Smooth muscle cell (in vitro differentiated cells): ENCODE results near the gene TLE1. TPM values are rescaled to one million over a fixed set of nuclear protein-coding genes. Genes with fewer than 3 reads are reported as not detected.

Experiments
- DNase-seq: peaks from one replicate; lab custom pipeline; 2025; ENCODE audit not compliant: unreplicated experiment; lab: John Stamatoyannopoulos, UW
- H2AFZ ChIP-seq: fragments of 200-600 bp; sonication (generic); 2 replicates; pipeline ENCODE4 v1.6.0; 2016; ENCODE audit warnings: antibody characterized with exemption, low read depth, mild to moderate bottlenecking
- H3F3A ChIP-seq: fragments of 200-600 bp; sonication (generic); 2 replicates; pipeline ENCODE4 v1.6.0; 2017; ENCODE audit warnings: antibody characterized with exemption, low read depth
- H3K27ac ChIP-seq: fragments of 200-600 bp; sonication (generic); 2 replicates; pipeline ENCODE4 v1.5.1; 2016; ENCODE audit warnings: low read depth, mild to moderate bottlenecking
- H3K27me3 ChIP-seq: fragments of 200-600 bp; sonication (generic); 2 replicates; pipeline ENCODE4 v1.6.1; 2016; ENCODE audit warnings: low read depth, mild to moderate bottlenecking
- H3K36me3 ChIP-seq: fragments of 200-600 bp; sonication (generic); 2 replicates; pipeline ENCODE4 v1.5.1; 2016; ENCODE audit warnings: low read depth
- H3K4me1 ChIP-seq: fragments of 200-600 bp; sonication (generic); 2 replicates; pipeline ENCODE4 v1.5.1; 2016; ENCODE audit warnings: low read depth
- H3K4me2 ChIP-seq: fragments of 200-600 bp; sonication (generic); 2 replicates; pipeline ENCODE4 v1.6.0; 2016; ENCODE audit warnings: mild to moderate bottlenecking
- H3K4me3 ChIP-seq: fragments of 200-600 bp; sonication (generic); 2 replicates; pipeline ENCODE4 v1.5.1; 2016; ENCODE audit warnings: mild to moderate bottlenecking
- H3K79me2 ChIP-seq: fragments of 200-600 bp; sonication (generic); 2 replicates; pipeline ENCODE4 v1.6.0; 2016; ENCODE audit warnings: low read depth, mild to moderate bottlenecking
- H3K9ac ChIP-seq: fragments of 200-600 bp; sonication (generic); 2 replicates; pipeline ENCODE4 v1.6.0; 2016; ENCODE audit warnings: low read depth
- H3K9me3 ChIP-seq: fragments of 200-600 bp; sonication (generic); replicated peaks from 2 replicates; pipeline ENCODE4 v1.5.1; 2016; ENCODE audit warnings: low read depth
- H4K20me1 ChIP-seq: fragments of 200-600 bp; sonication (generic); 2 replicates; pipeline ENCODE4 v1.6.0; 2016; ENCODE audit warnings: low read depth
- WGBS: methylation state at CpG from one replicate; pipeline ENCODE4 v1.1.7; 2016; ENCODE audit warnings: low lambda C conversion rate; 5-methylcytosine and 5-hydroxymethylcytosine counted together
- polyA plus RNA-seq: library from polyadenylated mRNA; unstranded; fragments of >200 nt; fragmentation: Nextera tagmentation; extraction: Ambion mirVana; gene quantifications from 2 replicates; pipeline ENCODE4 v1.2.1, GENCODE V29; 2016
- total RNA-seq: library from RNA; depleted of rRNA; stranded (reverse); fragments of >200 nt; gene quantifications from 2 replicates; pipeline ENCODE4 v1.2.3, GENCODE V29; 2014
- TF ChIP-seq, protein P1 (sequence below): fragments of 200-600 bp; sonication (generic); IDR thresholded peaks from 2 replicates; pipeline ENCODE4 v1.5.1; 2017; ENCODE audit warnings: borderline replicate concordance, mild to moderate bottlenecking, antibody characterized with exemption; ENCODE audit not compliant: insufficient read depth, poor library complexity, severe bottlenecking

The TLE1 gene
- total and polyA plus RNA-seq, 2 experiments from 2014 or later, result 32.5 to 35.2 TPM

DNA sequence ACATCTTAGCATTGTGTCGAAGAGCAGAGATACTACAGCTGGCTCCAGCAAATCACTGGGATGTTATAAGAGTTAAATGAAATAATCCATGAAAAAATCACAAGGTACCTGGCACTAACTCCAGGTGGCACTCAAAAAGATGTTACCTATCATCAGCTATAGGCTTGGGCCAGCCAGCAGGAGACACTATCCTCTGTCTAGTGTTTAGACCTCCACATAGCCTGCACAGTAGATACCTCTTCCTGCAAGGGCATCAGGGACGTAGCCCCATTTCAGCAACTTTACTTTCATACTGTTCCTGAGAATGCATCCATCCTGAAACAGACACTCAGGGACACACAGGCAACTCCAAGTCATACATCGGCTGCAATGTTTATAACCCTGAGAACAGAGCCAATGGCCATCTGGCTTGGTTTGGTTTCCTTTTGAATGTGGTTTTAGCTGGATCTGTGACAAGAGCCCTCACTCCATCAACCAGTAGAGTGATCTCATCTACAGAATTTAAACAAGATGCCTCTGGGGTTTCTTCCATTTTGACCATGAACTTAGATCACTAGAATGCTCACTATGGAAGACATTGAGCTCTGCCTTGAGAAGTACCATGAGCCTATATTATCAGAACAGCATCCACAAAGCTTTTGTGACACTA, 69.9 kb downstream of the TLE1 start:
- no peaks in the 10 kb centered on the region for H3K9me3 ChIP-seq
- H3K9ac ChIP-seq, result no peak overlapping the region
- DNase-seq, result no peak
- TF ChIP-seq, protein P1, sequence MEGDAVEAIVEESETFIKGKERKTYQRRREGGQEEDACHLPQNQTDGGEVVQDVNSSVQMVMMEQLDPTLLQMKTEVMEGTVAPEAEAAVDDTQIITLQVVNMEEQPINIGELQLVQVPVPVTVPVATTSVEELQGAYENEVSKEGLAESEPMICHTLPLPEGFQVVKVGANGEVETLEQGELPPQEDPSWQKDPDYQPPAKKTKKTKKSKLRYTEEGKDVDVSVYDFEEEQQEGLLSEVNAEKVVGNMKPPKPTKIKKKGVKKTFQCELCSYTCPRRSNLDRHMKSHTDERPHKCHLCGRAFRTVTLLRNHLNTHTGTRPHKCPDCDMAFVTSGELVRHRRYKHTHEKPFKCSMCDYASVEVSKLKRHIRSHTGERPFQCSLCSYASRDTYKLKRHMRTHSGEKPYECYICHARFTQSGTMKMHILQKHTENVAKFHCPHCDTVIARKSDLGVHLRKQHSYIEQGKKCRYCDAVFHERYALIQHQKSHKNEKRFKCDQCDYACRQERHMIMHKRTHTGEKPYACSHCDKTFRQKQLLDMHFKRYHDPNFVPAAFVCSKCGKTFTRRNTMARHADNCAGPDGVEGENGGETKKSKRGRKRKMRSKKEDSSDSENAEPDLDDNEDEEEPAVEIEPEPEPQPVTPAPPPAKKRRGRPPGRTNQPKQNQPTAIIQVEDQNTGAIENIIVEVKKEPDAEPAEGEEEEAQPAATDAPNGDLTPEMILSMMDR, result no peak
- no peaks in the 10 kb centered on the region for H3K36me3 ChIP-seq
- H3F3A ChIP-seq, result no peaks in the 10 kb centered on the region
- H3K27me3 ChIP-seq, result no peaks in the 10 kb centered on the region
- peaks cover 37% of the 10 kb centered on the region for H3K4me1 ChIP-seq
- no peak overlapping the region for H3K4me2 ChIP-seq
- no peaks in the 10 kb centered on the region for H4K20me1 ChIP-seq
- H2AFZ ChIP-seq, result no peak overlapping the region
- no peak overlapping the region for H3K27ac ChIP-seq
- WGBS, result 80% methylated on average over 3 of the region's 3 CpGs
- H3K79me2 ChIP-seq, result no peaks in the 10 kb centered on the region
- no peak overlapping the region for H3K4me3 ChIP-seq

DNA sequence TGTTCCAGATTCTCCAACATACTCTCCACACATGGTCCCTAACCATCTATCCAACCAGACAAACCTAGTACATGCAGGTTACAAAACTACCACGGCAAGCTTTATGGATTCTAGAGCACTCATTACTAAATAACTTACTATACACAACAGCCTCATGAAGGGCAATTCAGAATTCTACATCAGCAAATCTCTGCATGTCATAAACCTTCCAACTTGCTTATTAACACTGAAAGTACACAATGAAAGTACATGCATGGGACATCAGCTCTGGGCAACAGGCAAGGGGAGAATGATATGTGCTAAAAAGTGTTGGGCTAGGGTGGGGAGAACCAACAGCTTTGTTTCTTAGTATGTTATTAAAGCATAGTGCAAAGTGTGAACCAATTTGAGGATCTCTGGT, 70.4 kb downstream of the TLE1 start:
- Histone ChIP-seq H3K4me3 (no peak overlapping the region), H3K27me3 (no peaks in the 10 kb centered on the region), H3K4me1 (peaks cover 33% of the 10 kb centered on the region), H3K9me3 (no peaks in the 10 kb centered on the region), H3K79me2 (no peaks in the 10 kb centered on the region), H2AFZ (no peak overlapping the region), H3K27ac (no peak overlapping the region), H3K9ac (no peak overlapping the region), H3F3A (no peaks in the 10 kb centered on the region), H3K36me3 (no peaks in the 10 kb centered on the region), H3K4me2 (no peak overlapping the region), H4K20me1 (no peaks in the 10 kb centered on the region)
- TF ChIP-seq, protein P1, result no peak
- DNase-seq, result no peak
- WGBS, result 96% methylated on average over 1 of the region's 1 CpG

DNA sequence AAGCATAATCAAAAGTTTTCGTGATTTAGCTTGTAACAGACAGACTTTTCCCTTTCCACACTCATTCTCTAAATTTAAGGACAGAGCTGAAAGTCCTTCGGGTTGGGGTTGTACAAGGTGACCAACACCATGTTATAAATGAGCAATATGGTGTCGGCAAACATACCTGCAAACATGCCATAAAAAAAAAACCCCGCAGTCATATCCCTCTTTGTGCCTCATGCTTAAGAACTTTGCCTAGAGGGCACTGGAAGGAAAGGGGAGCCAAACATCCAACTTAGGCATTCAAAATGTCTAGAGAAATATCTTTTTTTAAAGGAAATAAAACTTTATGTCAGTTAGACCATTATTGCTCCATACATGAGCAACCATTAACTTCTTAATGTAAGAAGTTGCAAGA, 73.2 kb downstream of the TLE1 start:
- Histone ChIP-seq H4K20me1 (no peaks in the 10 kb centered on the region), H3K9me3 (no peaks in the 10 kb centered on the region), H3K4me3 (no peak overlapping the region), H3K9ac (no peak overlapping the region), H3K36me3 (no peaks in the 10 kb centered on the region), H3K27ac (no peak overlapping the region), H3K27me3 (no peaks in the 10 kb centered on the region), H3K4me2 (no peak overlapping the region), H3F3A (no peaks in the 10 kb centered on the region), H3K79me2 (no peaks in the 10 kb centered on the region), H2AFZ (no peak overlapping the region), H3K4me1 (peaks cover 12% of the 10 kb centered on the region)
- no peak for DNase-seq
- 94% methylated on average over 4 of the region's 4 CpGs for WGBS
- TF ChIP-seq, protein P1, result no peak

DNA sequence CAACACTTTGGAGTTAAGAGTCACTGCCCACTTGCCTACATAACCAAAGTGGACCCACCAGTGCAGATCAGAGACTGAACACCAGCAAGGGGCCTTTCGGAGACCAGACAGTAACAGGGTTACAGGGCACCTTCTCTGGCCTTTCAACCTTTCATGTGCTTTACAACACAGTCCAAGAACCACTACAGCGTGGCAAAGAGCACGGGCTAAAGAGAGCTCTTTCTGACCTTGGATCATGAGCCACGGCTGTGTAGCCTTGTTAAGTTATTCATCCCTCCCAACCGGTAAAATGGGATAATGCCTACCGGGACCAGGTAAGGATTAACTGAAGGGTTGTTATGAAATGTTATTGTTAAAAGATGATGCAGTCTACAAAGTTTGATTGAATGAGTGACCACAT, 75.0 kb downstream of the TLE1 start:
- no peak overlapping the region for H3K4me2 ChIP-seq
- H2AFZ ChIP-seq, result no peak overlapping the region
- no peaks in the 10 kb centered on the region for H3K9me3 ChIP-seq
- 98% methylated on average over 6 of the region's 6 CpGs for WGBS
- no peaks in the 10 kb centered on the region for H3K36me3 ChIP-seq
- no peaks in the 10 kb centered on the region for H4K20me1 ChIP-seq
- H3K4me3 ChIP-seq, result no peak overlapping the region
- no peak overlapping the region for H3K9ac ChIP-seq
- no peak for DNase-seq
- no peaks in the 10 kb centered on the region for H3K4me1 ChIP-seq
- TF ChIP-seq, protein P1, result no peak
- H3K27ac ChIP-seq, result no peak overlapping the region
- peaks cover 5% of the 10 kb centered on the region for H3F3A ChIP-seq
- no peaks in the 10 kb centered on the region for H3K27me3 ChIP-seq
- H3K79me2 ChIP-seq, result no peaks in the 10 kb centered on the region
